Fibroblast of the aortic adventitia (primary cell): ENCODE results near the gene HAUS1. TPM values are rescaled to one million over a fixed set of nuclear protein-coding genes. Genes with fewer than 3 reads are reported as not detected.

Experiments used
- DNase-seq: peaks from one replicate; pipeline ENCODE4 v3.0.0-alpha.2; 2010; ENCODE audit warnings: low read depth
- H3K4me3 ChIP-seq: 2 replicates; pipeline ENCODE4 v1.5.1; 2011; ENCODE audit warnings: low read depth, mild to moderate bottlenecking, control low read depth, low read length, moderate library complexity
- total RNA-seq: library from RNA; depleted of rRNA; stranded (reverse); fragments of >200 nt; gene quantifications from 2 replicates; pipeline ENCODE4 v1.2.3, GENCODE V29; 2012; ENCODE audit warnings: low replicate concordance
- TF ChIP-seq, protein P1 (sequence below): IDR thresholded peaks from 2 replicates; pipeline ENCODE4 v1.5.1; 2011; ENCODE audit warnings: mild to moderate bottlenecking, low read length, control low read depth, inconsistent platforms; ENCODE audit not compliant: insufficient read depth

HAUS1 gene
- total RNA-seq, 1 donor, result 54.7 TPM

DNA sequence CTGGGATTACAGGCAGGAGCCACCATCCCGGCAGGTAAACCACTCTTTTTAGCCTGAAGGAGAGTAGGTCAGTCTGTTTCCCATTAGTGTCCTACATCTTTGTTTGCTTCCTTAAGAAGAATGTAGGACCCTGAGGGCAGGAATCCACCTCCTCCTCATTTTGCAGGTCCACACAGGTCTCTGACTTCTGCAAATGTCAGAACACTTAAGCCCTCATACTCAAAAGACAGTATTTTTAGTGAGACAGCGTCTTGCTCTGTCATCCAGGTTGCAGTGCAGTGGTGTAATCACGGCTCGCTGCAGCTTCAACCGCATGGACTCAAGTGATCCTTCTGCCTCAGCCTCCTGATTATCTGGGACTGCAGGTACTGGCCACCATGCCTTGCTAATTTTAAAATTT is 41.4 kb upstream of the HAUS1 start:
- no peak overlapping the region for H3K4me3 ChIP-seq
- TF ChIP-seq, protein P1, sequence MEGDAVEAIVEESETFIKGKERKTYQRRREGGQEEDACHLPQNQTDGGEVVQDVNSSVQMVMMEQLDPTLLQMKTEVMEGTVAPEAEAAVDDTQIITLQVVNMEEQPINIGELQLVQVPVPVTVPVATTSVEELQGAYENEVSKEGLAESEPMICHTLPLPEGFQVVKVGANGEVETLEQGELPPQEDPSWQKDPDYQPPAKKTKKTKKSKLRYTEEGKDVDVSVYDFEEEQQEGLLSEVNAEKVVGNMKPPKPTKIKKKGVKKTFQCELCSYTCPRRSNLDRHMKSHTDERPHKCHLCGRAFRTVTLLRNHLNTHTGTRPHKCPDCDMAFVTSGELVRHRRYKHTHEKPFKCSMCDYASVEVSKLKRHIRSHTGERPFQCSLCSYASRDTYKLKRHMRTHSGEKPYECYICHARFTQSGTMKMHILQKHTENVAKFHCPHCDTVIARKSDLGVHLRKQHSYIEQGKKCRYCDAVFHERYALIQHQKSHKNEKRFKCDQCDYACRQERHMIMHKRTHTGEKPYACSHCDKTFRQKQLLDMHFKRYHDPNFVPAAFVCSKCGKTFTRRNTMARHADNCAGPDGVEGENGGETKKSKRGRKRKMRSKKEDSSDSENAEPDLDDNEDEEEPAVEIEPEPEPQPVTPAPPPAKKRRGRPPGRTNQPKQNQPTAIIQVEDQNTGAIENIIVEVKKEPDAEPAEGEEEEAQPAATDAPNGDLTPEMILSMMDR, result no peak
- no peak for DNase-seq

DNA sequence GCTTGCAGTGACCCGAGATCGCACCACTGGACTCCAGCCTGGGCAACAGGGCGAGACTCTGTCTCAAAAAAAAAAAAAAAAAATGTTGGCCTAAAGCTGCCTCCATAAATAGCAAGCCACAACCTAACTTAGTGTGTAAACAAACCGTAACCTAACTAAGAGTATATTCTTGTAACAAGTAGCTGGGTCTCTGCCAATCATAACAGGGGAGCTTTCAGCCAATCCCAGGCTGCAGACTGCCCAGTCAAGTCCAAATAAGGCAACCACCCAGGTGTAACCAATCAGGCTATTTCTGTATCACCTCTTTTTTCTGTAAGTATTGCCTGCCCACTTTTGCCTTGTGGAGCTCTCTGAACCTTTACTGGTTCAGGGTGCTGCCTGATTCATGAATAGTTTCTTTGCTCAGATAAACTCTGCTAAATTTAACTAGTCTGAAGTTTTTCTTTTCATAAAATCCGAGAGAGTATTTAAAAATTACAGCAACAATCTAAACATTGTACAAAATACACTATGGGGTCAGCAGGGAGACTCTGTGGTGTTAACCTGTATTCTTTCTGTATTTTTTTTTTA is 36.7 kb upstream of the HAUS1 start:
- DNase-seq, result no peak
- TF ChIP-seq, protein P1, result no peak
- no peak overlapping the region for H3K4me3 ChIP-seq

DNA sequence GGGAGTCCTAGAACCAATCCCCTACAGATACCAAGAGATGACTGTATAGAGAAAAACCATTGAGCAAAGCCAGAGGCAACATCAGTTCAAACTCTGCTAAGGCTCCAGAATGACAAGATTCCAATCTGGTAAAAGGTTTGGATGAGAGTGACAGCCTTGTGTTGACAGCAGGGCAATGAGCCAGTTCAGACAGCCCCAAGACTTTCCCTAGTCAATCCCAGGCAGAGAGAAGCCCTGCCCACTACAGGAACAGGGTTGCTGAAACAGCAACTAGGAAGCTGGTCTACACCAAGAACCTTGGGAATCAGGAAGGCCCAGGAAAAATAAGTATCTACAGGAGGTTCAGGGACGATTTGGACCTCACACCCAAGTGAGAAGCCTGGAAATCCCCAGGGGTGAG is 35.4 kb upstream of the HAUS1 start:
- TF ChIP-seq, protein P1, result no peak
- H3K4me3 ChIP-seq, result no peak overlapping the region
- DNase-seq, result no peak

DNA sequence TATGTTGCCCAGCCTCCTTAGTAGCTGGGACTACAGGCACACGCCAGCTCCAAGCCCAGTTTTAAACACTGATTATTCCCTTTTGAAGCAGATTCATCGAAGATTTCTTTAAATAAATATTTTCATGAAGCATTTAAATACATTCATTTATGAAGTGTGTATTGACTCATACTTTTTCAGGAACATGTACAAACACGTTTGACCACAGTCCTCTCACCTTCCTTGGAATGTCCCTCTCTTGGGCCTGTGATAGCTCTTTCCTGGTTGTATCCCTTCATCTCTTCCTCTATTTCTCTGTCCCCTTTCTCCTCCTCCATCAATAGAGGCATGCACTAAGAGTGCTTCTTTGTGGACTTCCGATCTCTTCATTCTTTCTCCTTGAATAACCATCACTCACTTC is 34.7 kb upstream of the HAUS1 start:
- no peak overlapping the region for H3K4me3 ChIP-seq
- TF ChIP-seq, protein P1, result no peak
- DNase-seq, result no peak

DNA sequence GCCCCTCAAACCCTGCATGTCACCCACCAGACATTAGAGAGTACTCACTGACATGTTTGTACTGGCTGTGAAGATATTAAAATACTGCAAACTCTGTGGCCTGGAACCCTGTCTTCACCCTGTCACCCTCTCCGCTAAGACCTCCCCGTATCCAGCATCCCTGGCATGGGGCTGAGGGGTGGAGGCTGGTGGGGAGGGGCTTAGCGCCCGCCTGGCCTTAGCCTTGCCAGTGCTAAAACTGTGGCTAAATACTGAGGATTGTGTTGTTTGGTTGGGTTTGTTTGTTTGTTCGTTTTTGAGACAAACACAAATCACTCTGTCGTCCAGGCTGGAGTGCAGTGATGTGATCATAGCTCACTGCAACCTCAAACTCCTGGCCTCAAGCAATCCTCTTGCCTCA is 34.0 kb upstream of the HAUS1 start:
- H3K4me3 ChIP-seq, result no peak overlapping the region
- TF ChIP-seq, protein P1, result no peak
- no peak for DNase-seq

DNA sequence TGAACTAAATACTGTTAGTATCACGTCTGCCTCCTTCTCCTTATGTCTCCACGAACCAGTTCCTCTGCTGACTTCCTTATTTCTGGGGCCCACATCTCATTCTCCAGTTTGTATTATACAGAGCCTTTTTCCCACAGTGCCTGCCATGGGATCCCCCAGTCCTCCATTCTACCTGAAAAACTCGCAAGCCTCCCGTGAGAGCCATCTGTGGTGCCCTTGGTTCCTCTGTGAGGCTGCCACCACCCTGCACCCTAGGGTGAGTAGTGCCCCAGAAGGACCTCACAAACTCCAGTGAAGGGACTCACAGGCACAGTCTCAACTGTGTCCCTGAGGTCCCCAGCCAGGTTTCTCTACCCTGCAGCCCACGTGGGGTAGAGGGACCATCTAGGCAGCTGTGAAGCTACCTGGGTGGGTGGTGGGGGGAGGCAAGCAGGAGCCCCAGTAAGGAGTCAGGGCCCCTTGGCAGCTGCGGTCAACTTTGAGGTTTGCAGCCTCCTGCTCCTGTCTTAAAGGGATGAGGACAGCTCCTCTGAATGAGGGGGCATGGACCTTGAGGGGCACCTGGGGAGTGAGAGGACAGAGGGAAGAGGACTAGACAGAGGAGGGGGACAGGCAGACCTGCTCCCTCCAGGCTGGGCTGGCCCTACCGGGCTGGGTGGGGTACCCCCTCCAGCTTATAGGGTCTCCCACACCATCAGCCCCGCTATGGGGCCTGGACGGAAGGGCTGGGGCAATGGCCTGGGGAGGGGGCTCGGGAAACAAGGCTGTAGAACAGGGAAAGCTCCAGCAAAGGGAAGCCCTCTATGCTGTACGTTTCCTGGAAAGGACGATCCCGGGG is 33.2 kb upstream of the HAUS1 start:
- TF ChIP-seq, protein P1, result no peak
- H3K4me3 ChIP-seq, result peak overlapping the region; percentile 81
- no peak for DNase-seq
